Tongue (tissue), 2 donors: ENCODE data around the gene USP17L11. TPM values are rescaled to one million over a fixed set of nuclear protein-coding genes. Genes with fewer than 3 reads are reported as not detected.
"Not testable (repeated sequence)": the region's sequence is repeated elsewhere in the genome, so short reads cannot be mapped to it uniquely, and the experiment has no call there.

ENCODE experiments used
- DNase-seq: peaks from one replicate; pipeline ENCODE4 v3.0.0-alpha.2; 2015
- total RNA-seq: library from RNA; depleted of rRNA; stranded (reverse); fragments of >200 nt; gene quantifications from one replicate; pipeline ENCODE4 v1.2.3, GENCODE V29; 2014

USP17L11 gene, protein sequence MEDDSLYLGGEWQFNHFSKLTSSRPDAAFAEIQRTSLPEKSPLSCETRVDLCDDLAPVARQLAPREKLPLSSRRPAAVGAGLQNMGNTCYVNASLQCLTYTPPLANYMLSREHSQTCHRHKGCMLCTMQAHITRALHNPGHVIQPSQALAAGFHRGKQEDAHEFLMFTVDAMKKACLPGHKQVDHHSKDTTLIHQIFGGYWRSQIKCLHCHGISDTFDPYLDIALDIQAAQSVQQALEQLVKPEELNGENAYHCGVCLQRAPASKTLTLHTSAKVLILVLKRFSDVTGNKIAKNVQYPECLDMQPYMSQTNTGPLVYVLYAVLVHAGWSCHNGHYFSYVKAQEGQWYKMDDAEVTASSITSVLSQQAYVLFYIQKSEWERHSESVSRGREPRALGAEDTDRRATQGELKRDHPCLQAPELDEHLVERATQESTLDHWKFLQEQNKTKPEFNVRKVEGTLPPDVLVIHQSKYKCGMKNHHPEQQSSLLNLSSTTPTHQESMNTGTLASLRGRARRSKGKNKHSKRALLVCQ
- not detected for total RNA-seq

DNA sequence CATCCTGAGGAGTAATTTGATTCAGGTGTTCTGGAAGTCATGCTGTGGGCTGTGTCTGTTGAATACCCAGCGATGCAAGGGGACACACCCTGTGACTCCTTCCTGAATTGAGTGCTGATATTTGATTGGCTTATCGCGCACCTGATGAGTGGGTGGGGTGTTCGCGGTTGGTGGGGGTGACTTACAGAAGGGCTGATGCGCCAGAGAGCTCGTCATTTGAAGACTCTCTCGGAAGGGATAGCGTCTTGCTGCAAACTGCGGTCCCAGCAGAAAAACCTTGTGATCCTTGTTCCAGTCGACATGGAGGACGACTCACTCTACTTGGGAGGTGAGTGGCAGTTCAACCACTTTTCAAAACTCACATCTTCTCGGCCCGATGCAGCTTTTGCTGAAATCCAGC lies at the start of gene USP17L11:
USP17L11 (plus strand) TSS at position 301 of the 400 bp plus-strand sequence; CDS start at position 301, 0 bp downstream.
- DNase-seq: not testable (repeated sequence)

DNA sequence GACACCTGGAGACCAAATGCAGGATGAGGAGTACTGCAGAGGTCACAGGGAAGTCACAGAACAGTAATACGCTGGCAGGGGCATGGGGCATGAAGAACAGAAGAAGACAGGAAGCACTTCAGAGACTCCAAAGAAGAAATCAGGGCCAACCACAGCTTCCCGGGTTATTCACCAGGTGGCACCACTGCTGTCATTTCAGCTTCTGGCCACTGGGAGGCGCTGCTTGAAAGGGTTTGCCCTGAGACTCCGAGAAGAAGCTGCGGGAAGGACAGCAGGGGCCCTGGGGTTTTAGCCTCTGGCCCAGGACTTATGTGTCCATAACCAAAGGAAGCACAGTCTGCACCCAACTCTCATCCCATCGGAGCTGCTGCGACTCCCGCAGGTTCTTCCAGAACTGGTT lies 49.2 kb upstream of the USP17L11 start:
- not testable (repeated sequence) for DNase-seq

DNA sequence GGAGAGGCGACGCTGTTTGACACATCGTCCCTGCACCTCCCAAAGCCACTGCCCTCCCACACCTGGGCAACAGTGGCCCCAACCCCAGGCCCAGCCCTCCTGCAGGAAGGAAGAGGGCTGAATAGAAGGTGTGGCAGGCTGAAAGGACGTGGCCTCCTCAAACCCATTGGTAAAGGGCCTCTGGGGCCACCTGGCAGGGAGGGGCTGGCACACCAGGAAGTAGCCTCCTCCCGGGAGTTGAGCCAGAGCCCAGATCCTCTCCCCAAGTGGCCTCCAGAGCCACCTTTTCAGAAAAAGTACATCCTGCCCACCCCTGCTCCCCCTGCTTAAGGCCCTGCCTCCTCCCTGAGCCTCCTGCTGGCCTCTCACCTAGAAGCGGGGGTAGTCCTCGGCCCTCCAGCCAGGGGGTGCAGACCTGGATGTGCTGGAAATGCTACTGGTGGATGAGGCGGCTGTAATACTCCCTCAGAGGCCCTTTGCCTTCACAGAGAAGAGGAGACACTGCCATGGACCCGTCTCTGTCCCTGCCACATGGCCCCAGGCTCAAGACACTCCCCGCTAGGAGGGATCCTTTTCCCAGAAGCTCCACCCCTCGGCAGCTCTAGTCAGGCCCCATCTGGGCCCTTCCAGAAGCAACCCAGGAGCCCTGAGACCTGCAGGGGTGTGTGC lies 45.3 kb upstream of the USP17L11 start, which contains the start of gene FAM90A26:
FAM90A26 (plus strand) TSS at position 619 of the 669 bp plus-strand sequence. CDS start 2,764 bp downstream, outside the sequence.
- DNase-seq: not testable (repeated sequence)

DNA sequence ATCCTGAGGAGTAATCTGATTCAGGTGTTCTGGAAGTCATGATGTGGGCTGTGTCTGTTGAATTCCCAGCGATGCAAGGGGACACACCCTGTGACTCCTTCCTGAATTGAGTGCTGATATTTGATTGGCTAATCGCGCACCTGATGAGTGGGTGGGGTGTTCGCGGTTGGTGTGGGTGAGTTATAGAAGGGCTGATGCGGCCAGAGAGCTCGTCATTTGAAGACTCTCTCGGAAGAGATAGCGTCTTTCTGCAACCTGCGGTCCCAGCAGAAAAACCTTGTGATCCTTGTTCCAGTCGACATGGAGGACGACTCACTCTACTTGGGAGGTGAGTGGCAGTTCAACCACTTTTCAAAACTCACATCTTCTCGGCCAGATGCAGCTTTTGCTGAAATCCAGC lies 4.8 kb upstream of the USP17L11 start, which contains the start of gene USP17L10:
USP17L10 (plus strand) TSS at position 301 of the 400 bp plus-strand sequence; CDS start at position 301, 0 bp downstream.
- DNase-seq: not testable (repeated sequence)

DNA sequence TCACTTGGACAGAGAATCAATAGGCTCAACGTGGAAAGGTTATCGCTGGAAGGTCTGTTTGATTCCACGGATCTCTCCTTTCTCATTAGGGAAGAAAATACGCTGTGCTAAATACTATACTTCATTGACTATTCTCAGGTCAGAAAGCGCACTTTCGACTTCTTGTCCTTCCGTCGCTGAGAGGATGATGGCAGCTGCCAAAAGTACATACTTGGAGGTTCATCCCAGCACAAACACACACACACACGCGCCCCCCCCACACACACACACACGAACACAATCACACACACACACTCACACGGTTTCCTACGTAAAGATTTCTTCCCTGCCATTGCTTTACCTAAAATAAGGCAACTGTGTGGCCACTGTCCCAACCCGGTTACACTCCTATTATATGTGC lies 504 bp upstream of the USP17L11 start:
- not testable (repeated sequence) for DNase-seq

DNA sequence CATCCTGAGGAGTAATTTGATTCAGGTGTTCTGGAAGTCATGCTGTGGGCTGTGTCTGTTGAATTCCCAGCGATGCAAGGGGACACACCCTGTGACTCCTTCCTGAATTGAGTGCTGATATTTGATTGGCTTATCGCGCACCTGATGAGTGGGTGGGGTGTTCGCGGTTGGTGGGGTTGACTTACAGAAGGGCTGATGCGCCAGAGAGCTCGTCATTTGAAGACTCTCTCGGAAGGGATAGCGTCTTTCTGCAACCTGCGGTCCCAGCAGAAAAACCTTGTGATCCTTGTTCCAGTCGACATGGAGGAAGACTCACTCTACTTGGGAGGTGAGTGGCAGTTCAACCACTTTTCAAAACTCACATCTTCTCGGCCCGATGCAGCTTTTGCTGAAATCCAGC lies 4.6 kb downstream of the USP17L11 start, which contains the start of gene USP17L12:
USP17L12 (plus strand) TSS at position 301 of the 400 bp plus-strand sequence; CDS start at position 301, 0 bp downstream.
- DNase-seq: not testable (repeated sequence)

DNA sequence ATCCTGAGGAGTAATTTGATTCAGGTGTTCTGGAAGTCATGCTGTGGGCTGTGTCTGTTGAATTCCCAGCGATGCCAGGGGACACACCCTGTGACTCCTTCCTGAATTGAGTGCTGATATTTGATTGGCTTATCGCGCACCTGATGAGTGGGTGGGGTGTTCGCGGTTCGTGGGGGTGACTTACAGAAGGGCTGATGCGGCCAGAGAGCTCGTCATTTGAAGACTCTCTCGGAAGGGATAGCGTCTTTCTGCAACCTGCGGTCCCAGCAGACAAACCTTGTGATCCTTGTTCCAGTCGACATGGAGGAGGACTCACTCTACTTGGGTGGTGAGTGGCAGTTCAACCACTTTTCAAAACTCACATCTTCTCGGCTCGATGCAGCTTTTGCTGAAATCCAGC lies 9.4 kb downstream of the USP17L11 start, which contains the start of gene USP17L13:
USP17L13 (plus strand) TSS at position 301 of the 400 bp plus-strand sequence; CDS start at position 301, 0 bp downstream.
- not testable (repeated sequence) for DNase-seq

DNA sequence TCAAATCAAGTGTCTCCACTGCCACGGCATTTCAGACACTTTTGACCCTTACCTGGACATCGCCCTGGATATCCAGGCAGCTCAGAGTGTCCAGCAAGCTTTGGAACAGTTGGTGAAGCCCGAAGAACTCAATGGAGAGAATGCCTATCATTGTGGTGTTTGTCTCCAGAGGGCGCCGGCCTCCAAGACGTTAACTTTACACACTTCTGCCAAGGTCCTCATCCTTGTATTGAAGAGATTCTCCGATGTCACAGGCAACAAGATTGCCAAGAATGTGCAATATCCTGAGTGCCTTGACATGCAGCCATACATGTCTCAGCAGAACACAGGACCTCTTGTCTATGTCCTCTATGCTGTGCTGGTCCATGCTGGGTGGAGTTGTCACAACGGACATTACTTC lies 15.0 kb downstream of the USP17L11 start:
- DNase-seq: not testable (repeated sequence)

DNA sequence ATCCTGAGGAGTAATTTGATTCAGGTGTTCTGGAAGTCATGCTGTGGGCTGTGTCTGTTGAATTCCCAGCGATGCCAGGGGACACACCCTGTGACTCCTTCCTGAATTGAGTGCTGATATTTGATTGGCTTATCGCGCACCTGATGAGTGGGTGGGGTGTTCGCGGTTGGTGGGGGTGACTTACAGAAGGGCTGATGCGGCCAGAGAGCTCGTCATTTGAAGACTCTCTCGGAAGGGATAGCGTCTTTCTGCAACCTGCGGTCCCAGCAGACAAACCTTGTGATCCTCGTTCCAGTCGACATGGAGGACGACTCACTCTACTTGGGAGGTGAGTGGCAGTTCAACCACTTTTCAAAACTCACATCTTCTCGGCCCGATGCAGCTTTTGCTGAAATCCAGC lies 18.9 kb downstream of the USP17L11 start, which contains the start of gene USP17L15:
USP17L15 (plus strand) TSS at position 301 of the 400 bp plus-strand sequence; CDS start at position 301, 0 bp downstream.
- DNase-seq: not testable (repeated sequence)

DNA sequence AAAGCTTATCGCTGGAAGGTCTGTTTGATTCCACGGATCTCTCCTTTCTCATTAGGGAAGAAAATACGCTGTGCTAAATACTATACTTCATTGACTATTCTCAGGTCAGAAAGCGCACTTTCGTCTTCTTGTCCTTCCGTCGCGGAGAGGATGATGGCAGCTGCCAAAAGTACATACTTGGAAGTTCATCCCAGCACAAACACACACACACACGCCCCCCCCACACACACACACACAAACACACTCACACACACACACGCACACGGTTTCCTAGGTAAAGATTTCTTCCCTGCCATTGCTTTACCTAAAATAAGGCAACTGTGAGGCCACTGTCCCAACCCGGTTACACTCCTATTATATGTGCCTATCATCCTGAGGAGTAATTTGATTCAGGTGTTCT lies 23.3 kb downstream of the USP17L11 start:
- peak; percentile 0 for DNase-seq

DNA sequence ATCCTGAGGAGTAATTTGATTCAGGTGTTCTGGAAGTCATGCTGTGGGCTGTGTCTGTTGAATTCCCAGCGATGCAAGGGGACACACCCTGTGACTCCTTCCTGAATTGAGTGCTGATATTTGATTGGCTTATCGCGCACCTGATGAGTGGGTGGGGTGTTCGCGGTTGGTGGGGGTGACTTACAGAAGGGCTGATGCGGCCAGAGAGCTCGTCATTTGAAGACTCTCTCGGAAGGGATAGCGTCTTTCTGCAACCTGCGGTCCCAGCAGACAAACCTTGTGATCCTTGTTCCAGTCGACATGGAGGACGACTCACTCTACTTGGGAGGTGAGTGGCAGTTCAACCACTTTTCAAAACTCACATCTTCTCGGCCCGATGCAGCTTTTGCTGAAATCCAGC lies 28.4 kb downstream of the USP17L11 start, which contains the start of gene USP17L17:
USP17L17 (plus strand) TSS at position 301 of the 400 bp plus-strand sequence; CDS start at position 301, 0 bp downstream.
- not testable (repeated sequence) for DNase-seq

DNA sequence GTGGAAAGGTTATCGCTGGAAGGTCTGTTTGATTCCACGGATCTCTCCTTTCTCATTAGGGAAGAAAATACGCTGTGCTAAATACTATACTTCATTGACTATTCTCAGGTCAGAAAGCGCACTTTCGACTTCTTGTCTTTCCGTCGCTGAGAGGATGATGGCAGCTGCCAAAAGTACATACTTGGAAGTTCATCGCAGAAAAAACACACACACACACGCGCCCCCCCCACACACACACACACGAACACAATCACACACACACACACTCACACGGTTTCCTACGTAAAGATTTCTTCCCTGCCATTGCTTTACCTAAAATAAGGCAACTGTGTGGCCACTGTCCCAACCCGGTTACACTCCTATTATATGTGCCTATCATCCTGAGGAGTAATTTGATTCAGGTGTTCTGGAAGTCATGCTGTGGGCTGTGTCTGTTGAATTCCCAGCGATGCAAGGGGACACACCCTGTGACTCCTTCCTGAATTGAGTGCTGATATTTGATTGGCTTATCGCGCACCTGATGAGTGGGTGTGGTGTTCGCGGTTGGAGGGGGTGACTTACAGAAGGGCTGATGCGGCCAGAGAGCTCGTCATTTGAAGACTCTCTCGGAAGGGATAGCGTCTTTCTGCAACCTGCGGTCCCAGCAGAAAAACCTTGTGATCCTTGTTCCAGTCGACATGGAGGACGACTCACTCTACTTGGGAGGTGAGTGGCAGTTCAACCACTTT lies 32.9 kb downstream of the USP17L11 start, which contains the start of gene USP17L18:
USP17L18 (plus strand) TSS at position 678 of the 728 bp plus-strand sequence; CDS start at position 678, 0 bp downstream.
- peak; percentile 0 for DNase-seq

DNA sequence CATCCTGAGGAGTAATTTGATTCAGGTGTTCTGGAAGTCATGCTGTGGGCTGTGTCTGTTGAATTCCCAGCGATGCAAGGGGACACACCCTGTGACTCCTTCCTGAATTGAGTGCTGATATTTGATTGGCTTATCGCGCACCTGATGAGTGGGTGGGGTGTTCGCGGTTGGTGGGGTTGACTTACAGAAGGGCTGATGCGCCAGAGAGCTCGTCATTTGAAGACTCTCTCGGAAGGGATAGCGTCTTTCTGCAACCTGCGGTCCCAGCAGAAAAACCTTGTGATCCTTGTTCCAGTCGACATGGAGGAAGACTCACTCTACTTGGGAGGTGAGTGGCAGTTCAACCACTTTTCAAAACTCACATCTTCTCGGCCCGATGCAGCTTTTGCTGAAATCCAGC lies 37.9 kb downstream of the USP17L11 start, which contains the start of gene USP17L19:
USP17L19 (plus strand) TSS at position 301 of the 400 bp plus-strand sequence; CDS start at position 301, 0 bp downstream.
- DNase-seq: not testable (repeated sequence)

DNA sequence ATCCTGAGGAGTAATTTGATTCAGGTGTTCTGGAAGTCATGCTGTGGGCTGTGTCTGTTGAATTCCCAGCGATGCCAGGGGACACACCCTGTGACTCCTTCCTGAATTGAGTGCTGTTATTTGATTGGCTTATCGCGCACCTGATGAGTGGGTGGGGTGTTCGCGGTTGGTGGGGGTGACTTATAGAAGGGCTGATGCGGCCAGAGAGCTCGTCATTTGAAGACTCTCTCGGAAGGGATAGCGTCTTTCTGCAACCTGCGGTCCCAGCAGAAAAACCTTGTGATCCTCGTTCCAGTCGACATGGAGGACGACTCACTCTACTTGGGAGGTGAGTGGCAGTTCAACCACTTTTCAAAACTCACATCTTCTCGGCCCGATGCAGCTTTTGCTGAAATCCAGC lies 42.6 kb downstream of the USP17L11 start, which contains the start of gene USP17L20:
USP17L20 (plus strand) TSS at position 301 of the 400 bp plus-strand sequence; CDS start at position 301, 0 bp downstream.
- DNase-seq: not testable (repeated sequence)

DNA sequence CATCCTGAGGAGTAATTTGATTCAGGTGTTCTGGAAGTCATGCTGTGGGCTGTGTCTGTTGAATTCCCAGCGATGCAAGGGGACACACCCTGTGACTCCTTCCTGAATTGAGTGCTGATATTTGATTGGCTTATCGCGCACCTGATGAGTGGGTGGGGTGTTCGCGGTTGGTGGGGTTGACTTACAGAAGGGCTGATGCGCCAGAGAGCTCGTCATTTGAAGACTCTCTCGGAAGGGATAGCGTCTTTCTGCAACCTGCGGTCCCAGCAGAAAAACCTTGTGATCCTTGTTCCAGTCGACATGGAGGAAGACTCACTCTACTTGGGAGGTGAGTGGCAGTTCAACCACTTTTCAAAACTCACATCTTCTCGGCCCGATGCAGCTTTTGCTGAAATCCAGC lies 47.4 kb downstream of the USP17L11 start, which contains the start of gene USP17L21:
USP17L21 (plus strand) TSS at position 301 of the 400 bp plus-strand sequence; CDS start at position 301, 0 bp downstream.
- not testable (repeated sequence) for DNase-seq

Other genes starting within 250 kb of the USP17L11 start
- not detected for gene FAM90A26, start 45.0 kb upstream of the USP17L11 start, total RNA-seq
- not detected for gene USP17L10, start 4.7 kb upstream of the USP17L11 start, total RNA-seq
- not detected for gene USP17L12, start 4.7 kb downstream of the USP17L11 start, total RNA-seq
- not detected for gene USP17L13, start 9.5 kb downstream of the USP17L11 start, total RNA-seq
- not detected for gene USP17L15, start 19.0 kb downstream of the USP17L11 start, total RNA-seq
- not detected for gene USP17L17, start 28.5 kb downstream of the USP17L11 start, total RNA-seq
- not detected for gene USP17L18, start 33.2 kb downstream of the USP17L11 start, total RNA-seq
- not detected for gene USP17L19, start 38.0 kb downstream of the USP17L11 start, total RNA-seq
- gene USP17L20, start 42.7 kb downstream of the USP17L11 start, total RNA-seq: not detected
- not detected for gene USP17L21, start 47.5 kb downstream of the USP17L11 start, total RNA-seq
- gene USP17L22, start 52.2 kb downstream of the USP17L11 start, total RNA-seq: not detected
- gene USP17L24, start 109.8 kb downstream of the USP17L11 start, total RNA-seq: not detected
- gene USP17L25, start 114.5 kb downstream of the USP17L11 start, total RNA-seq: not detected
- not detected for gene USP17L26, start 119.3 kb downstream of the USP17L11 start, total RNA-seq
- not detected for gene USP17L5, start 124.0 kb downstream of the USP17L11 start, total RNA-seq
- gene USP17L27, start 128.7 kb downstream of the USP17L11 start, total RNA-seq: not detected
- not detected for gene USP17L28, start 133.5 kb downstream of the USP17L11 start, total RNA-seq
- gene USP17L29, start 138.2 kb downstream of the USP17L11 start, total RNA-seq: not detected
- gene USP17L30, start 147.7 kb downstream of the USP17L11 start, total RNA-seq: not detected
- gene DEFB131A, start 229.0 kb downstream of the USP17L11 start, total RNA-seq: not detected